ENCODE data around the gene CCNY.

- no peak for TF ChIP-seq POLR2A (IDR thresholded peaks at IDR 0.05; ENCODE audit: borderline replicate concordance, extremely low read depth, insufficient read depth, insufficient read length)
- no peak for TF ChIP-seq EZH2 (IDR thresholded peaks at IDR 0.05)
- TF ChIP-seq ELF1 (IDR thresholded peaks at IDR 0.05; ENCODE audit: borderline replicate concordance, low read depth) = no peak
- no peak for TF ChIP-seq CTCF (IDR thresholded peaks at IDR 0.05 in 2 of 3, conservative IDR thresholded peaks at IDR 0.05 in 1 of 3; ENCODE audit: borderline replicate concordance in 1 of 3, insufficient read depth in 1 of 3, low read depth in 2 of 3, low read length in 2 of 3)
- TF ChIP-seq, protein P1, sequence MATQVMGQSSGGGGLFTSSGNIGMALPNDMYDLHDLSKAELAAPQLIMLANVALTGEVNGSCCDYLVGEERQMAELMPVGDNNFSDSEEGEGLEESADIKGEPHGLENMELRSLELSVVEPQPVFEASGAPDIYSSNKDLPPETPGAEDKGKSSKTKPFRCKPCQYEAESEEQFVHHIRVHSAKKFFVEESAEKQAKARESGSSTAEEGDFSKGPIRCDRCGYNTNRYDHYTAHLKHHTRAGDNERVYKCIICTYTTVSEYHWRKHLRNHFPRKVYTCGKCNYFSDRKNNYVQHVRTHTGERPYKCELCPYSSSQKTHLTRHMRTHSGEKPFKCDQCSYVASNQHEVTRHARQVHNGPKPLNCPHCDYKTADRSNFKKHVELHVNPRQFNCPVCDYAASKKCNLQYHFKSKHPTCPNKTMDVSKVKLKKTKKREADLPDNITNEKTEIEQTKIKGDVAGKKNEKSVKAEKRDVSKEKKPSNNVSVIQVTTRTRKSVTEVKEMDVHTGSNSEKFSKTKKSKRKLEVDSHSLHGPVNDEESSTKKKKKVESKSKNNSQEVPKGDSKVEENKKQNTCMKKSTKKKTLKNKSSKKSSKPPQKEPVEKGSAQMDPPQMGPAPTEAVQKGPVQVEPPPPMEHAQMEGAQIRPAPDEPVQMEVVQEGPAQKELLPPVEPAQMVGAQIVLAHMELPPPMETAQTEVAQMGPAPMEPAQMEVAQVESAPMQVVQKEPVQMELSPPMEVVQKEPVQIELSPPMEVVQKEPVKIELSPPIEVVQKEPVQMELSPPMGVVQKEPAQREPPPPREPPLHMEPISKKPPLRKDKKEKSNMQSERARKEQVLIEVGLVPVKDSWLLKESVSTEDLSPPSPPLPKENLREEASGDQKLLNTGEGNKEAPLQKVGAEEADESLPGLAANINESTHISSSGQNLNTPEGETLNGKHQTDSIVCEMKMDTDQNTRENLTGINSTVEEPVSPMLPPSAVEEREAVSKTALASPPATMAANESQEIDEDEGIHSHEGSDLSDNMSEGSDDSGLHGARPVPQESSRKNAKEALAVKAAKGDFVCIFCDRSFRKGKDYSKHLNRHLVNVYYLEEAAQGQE (IDR thresholded peaks at IDR 0.05; ENCODE audit: low read depth) = no peak
- TF ChIP-seq RAD21 (IDR thresholded peaks at IDR 0.05; ENCODE audit: low read depth) = no peak
- no peak for TF ChIP-seq EZH2phosphoT487 (IDR thresholded peaks at IDR 0.05; ENCODE audit: borderline replicate concordance)
- no peak for TF ChIP-seq FOSL1 (IDR thresholded peaks at IDR 0.05; ENCODE audit: low read depth)
- no peak for TF ChIP-seq POLR2AphosphoS5 (IDR thresholded peaks at IDR 0.05; ENCODE audit: low read depth, low read length)
- TF ChIP-seq SRF (IDR thresholded peaks at IDR 0.05; ENCODE audit: low read depth) = no peak
- TF ChIP-seq EGR1 (IDR thresholded peaks at IDR 0.05; ENCODE audit: low read depth) = no peak
- no peak for TF ChIP-seq SP1 (IDR thresholded peaks at IDR 0.05; ENCODE audit: low read depth)
- no peak for TF ChIP-seq SIN3A (IDR thresholded peaks at IDR 0.05; ENCODE audit: low read depth)
- no peak for TF ChIP-seq JUND (IDR thresholded peaks at IDR 0.05)
Observed at GRCh38 chr10:35541720-35542119, 205.4 kb downstream of the CCNY start.

Measured in HCT116 (cell line).